NCI-H748 (cell line): Measurements from ENCODE around the gene SMNDC1.
"Not testable (repeated sequence)": the region's sequence is repeated elsewhere in the genome, so short reads cannot be mapped to it uniquely, and the experiment has no call there.

Experiments used
- DNase-seq: peaks from one replicate; lab custom pipeline; 2025; ENCODE audit not compliant: unreplicated experiment; lab: John Stamatoyannopoulos, UW

Gene SMNDC1

DNA sequence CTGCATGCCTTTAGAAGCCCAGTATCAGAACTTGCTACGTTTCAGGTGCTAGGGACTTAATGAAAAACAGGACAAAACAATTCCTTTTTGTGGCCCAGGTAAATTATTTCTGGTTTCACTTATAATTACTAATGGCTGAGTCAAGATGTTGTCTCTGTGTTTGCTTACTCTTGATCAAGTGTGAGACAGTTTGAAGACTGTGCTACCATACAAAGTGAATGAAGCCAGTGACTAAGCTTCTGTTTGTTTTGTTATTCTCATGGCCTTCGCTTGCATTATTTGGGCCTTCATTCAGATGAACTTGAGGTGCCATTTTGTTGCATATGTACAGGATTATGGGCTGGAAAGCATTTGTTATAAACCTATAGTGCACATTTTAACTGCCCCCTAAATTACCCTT lies 17.9 kb downstream of the SMNDC1 start:
- no peak for DNase-seq

DNA sequence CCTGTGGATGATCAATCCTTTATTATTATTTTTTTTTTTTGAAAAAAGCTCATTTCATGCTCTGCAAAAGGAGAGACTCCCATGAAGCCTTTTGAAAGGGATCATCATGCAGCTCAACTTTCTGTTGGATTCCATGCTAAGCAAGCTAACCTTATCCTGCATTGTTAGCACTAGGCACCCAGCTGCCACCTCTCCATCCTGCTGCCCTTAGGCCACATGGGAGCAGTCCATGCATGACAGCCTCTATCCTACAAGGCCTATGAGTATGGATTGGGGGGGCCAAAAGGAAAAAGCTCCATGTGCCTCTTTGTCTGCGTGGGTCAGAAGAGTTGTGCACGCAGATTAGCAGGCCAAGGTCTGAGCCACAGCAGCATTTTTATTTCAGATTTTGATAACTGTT lies 19.2 kb downstream of the SMNDC1 start:
- DNase-seq, result no peak

DNA sequence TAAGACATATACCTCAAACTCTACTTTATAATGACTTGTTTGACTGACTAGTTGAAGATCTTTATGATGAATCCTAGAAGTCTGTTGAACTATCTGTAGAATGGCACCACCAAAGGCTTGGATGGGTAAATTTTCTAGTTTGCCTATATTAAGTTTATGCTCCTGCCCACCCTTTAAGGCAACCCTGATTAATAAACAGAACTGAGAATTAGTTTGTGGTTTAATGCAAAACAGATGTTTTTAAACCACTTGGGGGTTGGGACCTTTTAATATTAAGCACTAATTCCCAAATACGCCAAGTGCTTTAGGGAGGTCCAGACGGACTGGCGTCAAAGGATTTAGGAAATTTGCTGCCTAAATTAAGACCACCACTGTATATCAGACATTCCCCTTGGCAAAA lies 20.5 kb downstream of the SMNDC1 start:
- no peak for DNase-seq

DNA sequence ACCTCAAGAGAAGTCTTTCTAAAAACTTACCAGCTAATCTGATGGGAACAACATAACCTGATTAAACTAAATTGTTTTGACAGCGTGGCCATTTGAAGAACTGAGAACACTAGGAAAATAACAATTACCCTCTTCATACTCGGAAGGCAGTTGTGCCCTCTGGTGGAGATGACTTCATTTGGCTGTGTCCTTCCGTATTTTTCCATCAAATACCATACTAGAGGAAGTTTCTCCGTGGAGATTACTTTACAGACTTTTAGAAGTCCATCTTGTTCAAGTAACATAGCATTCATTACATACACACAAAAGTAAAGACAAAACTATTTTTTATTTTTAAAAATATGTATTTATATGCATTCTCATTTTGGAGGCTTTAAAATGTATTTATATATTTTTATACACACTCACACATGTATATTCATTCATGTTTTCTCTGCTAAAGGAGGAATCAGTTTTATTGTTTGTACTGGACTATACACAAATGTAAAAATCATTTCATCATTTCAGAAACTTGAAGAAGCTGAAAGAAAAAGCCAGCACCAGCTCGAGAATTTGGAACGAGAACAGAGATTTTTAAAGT lies 25.2 kb downstream of the SMNDC1 start:
- DNase-seq, result peak; percentile 47

DNA sequence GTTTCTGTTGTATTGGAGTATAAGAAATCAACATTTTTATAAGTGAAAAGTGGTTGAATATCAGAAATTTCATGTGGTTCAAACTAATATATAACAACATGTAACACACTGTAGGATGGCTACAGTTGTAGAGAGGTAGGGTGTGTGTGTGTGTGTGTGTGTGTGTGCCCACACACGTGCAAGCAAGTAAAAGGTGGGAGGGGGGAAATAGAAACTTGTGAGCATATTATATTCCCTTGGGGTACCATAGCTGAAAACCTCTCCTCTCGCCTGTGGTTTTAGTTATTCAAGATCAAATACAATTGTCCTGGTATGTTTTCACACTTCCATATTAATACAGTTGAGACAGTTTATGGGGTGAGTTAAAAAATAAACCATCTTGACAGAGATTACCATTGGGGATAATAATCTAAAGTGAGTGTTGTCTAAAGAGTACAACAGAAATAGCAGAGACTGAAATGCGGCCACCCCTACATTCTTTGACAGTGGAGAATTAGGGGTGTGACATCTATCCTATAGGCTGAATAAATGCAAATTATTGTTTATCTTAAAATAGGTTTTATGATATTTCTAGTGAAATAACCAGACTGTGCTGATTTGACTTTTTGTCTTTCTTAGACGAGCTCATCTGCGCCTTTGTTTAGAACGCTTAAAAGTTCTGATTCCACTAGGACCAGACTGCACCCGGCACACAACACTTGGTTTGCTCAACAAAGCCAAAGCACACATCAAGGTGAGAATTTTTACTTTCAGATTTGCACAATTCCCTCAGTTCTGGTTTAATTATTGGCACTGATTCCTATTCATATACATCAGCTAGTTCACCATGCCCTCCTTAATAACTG lies 25.9 kb downstream of the SMNDC1 start:
- DNase-seq, result no peak

DNA sequence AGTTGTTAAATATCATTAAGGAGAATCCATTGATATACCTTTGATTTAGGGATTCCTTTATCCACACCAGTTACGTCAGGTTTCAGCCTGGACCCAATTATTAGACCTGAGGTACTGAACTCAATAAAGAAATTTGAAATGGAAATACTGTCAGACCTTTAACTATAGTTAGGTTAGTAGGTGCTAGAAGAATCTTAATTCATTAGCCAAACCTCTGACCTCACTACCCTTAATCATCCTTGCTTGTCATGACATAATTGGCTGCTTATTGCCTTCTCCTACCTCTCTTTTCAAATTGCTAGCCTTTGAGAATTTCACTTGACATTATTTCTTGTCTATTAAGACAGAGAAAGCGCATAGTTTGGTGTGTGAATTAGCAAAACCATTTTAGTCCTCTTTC lies 27.1 kb downstream of the SMNDC1 start:
- DNase-seq, result no peak

DNA sequence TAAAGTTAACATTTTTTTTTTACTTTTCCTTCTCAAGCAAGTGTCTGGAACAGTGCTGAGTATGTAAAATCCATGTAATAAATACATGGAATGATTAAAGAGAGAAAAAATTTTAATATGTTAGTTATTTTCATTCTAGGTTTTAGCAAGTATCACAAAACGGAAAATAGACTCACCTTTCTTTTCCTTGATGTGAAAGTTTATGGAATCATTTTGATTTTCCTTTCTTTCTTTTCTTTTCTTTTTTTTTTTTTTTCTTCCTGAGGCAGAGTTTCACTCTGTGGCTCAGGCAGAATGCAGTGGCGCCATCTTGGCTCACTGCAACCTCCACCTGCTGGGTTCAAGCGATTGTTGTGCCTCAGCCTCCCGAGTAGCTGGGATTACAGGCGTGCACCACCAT lies 28.1 kb downstream of the SMNDC1 start:
- DNase-seq, result no peak

DNA sequence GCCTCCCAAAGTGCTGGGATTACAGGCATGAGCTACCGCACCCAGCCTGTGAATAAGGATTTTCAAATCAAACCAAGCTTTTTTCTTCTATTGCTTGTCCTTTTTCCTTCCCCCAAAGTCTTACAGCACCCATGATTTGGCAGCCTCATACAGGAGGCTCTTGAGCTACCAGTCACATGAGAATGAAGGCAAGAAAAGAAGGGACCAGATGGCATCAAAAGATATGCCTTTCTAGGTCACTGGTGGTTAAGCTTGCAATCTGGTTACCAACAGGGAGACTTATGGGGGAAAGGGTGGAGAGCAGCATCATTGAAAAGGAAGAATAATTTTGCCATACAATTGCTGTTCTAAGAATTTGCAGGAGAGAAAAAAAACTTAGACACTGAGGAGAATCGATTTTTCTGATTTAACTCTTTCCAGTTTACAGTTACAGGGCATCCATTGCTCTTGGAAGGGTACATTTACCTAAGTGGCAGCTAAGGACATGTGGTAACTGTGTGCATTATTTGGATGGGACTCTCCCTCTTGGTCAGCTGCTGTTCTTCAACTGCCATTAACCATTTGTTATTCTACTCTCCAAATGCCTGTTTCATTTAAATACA lies 29.5 kb downstream of the SMNDC1 start:
- no peak for DNase-seq

DNA sequence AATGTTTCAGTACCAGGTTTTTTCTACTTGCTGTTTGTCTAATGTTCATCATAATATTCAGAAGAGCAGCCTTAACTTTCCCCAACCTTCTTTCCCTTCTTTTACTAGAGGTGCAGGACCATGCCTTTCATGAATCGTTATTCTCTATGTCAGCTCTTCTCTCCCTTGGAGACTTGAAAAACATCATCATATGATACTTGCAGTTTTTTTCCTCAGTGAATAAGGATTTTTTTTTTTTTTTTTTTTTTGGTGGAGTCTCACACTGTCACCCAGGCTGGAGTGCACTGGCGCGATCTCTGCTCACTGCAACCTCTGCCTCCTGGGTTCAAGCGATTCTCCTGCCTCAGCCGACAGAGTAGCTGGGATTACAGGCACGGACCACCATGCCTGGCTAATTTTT lies 30.1 kb downstream of the SMNDC1 start:
- no peak for DNase-seq

DNA sequence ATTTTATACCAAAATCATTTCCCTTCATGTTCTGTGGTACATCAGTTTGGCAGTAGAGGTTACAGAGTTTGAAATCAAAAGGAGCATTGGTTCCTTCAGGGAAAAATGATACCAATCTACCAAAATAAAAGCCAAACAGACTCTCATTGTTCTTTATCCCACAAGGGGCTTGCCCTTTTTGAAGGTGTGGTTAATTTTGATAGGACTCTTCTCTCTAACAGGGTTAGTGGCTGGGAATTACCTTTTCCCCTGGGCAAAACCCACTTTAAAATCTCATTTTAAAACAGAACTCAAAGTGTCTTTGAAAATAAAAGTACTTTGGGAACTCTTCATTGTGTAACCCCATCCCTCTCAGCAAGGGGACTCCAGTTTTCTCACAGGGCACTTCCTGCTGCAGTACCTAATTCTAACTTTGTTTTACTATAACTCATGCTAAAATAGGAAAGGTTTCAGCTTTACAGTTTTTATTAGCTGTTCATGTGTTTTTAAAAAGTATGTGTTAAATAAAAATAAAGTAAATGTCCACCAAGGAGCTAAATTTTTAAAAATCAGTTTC lies 30.6 kb downstream of the SMNDC1 start:
- DNase-seq, result no peak

DNA sequence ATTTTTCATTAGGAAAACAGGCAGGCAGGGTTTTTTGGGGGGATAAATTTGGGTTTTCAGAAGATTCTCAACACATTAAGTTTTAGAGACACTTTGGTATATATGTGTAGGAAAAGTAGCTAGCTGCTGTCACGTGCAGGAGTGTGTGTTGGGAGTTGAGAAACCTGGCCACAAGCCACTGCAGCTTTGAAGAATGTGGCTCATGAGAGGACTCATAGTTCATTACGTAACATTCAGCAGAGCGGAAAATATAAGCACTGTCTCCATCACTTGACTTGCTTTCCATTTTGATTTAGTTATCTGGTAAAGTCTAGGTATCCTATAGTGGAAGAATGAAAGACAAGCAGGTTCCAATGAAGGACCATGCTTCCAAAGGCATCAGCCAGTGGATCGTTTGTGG lies 31.2 kb downstream of the SMNDC1 start:
- DNase-seq, result no peak

DNA sequence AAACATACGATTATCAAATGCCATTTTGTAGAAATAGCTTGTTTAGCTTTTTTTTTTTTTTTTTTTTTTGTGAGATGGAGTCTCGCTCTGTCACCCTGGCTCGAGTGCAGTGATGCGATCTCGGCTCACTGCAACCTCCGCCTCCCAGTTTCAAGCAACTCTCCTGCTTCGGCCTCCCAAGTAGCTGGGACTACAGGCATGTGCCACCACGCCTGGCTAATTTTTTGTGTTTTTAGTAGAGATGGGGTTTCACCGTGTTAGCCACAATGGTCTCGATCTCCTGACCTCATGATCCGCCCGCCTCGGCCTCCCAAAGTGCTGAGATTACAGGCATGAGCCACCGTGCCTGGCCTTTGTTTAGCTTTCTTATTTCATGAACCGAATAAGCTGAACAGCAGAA lies 31.7 kb downstream of the SMNDC1 start:
- DNase-seq, result not testable (repeated sequence)

DNA sequence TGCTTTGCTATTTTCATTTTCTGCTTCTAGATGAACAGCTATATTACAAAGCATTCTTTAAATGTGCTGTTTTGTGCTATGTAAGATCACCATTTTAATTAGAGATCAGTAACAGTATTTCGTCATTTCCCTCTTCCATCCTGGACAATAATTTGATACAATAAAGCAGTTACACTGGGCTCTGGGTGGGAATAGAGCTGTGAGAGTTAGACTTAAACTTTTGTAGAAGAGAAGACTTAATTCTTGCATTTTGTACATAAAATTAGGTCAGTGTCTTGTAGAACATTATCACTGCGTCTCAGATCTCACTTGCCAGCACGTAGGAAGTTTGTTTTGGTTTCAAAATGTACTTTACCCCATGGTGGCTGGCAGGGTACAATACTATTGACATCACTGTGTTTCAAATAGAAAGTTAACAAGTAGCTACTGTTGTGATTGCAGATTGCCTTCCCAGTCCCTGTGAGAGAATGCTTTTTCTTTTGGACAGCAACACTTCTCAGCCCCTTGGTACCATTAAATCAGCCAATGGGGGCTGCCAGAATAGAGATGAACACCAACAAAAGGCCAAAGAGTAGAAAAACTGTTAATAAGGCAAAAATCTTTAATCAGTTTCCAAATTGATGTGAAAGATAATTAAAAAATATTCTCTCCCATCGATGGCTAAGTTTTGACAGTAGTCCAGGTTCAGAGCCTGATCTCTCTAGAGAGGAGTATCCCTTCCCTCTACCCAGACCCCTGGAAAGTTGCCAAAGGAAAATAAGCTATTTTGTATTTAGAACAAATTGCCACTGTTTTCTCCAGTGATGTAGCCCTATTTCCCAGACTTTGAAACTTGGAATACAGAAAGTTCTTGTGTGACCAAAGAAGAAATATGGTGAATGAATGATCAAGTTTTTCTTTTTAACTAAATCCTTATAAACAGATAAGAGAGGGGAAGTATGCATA lies 35.1 kb downstream of the SMNDC1 start:
- DNase-seq, result no peak

DNA sequence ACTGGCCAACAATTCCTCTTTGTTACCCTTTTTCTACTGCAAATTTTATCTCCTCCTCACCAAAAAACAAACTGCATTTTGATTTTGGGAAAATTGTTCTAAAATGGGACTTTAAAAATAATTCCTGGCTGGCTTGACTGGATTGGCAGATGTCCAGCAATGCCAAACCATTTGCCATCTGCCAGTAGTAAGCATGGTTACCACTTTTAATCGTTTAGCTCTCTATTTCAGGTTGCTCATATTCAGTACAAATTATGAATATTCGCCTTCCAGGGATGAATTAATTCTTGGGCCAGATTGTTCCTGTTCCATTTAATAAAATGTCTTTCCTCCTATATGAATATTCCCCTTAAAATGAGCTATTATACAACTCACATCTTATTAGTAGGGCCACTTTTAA lies 35.7 kb downstream of the SMNDC1 start:
- DNase-seq, result no peak

DNA sequence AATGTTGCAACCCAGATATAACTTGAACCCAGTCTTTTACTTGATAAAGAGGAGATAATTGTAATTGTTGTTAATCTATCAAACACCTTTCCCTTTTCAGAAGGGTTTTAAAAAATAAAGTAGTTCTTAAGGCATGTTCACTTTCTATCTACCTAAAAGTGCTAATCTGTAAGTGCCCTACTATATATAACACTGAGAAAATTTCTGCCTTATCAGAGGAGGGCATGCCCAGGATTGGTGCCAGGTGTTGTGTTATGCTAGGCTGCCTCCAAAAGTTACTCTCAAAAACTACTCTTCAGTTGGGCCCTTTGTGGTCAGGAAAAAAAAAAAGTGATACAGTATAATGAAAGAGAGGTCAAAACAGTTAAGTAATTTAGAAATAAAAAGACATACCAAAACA lies 36.3 kb downstream of the SMNDC1 start:
- DNase-seq, result no peak

DNA sequence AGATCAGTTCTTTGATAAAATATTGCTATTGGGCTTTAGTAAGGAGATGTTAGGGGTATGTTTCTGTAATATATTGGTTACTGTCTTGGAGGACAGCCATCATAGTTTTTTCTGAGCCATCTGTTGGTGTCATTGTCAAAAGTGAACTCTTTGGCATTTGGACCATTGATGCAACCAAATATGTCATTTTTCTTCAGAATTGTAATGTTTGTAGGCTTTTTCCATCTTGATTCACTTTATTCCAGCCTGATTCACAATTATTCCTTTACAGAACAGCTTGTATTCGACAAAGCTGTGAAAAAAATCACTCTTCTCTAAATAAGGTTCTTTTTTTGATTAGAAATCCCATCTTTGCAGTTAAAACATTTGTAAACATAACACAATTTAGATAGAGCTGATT lies 37.4 kb downstream of the SMNDC1 start:
- DNase-seq, result no peak

DNA sequence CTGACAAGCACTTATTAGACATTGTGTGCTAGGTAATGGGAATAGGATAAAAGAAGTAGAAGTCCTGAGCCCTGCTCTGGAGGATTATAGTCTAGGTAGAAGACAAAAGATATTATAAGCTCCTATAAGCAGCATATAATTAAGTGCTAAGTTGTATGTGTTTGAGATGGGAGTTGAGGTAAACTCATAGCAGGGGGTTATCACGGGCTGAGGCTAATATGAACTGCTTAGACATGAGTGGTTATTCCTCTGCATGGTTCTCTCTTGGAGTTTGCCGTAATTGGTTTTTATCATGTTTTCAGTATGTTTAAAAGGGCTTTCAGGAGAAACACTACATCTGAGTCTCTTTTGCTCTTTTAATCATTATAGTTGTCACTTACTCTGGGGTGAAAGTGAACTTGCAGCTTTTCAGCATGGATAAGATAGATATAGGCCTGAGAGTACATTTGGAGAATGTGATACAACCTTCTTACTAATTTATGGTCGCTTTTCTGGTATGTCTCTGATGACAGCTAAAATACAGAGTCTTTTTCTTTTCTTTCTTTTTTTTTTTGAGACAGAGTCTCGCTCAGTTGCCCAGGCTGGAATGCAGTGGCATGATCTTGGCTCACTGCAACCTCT lies 39.0 kb downstream of the SMNDC1 start:
- no peak for DNase-seq

DNA sequence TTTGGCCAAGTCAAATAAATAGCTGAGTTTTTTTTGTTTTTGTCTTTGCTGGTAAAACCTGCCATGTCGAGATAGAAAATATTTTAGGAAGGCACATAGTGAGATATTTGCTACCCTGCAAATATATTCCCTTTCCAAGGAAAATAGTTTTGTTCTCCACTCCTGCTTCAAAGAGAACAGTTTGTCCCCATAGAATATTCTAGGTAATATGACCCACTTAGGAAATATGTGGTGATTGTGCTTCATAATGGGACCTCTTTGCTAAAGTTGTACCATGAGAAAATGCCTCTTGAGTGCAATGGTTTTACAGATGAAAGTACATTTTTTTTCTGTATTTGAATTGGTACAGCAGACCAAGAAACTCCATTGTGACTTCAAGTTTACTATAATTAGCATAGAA lies 41.6 kb downstream of the SMNDC1 start:
- no peak for DNase-seq

DNA sequence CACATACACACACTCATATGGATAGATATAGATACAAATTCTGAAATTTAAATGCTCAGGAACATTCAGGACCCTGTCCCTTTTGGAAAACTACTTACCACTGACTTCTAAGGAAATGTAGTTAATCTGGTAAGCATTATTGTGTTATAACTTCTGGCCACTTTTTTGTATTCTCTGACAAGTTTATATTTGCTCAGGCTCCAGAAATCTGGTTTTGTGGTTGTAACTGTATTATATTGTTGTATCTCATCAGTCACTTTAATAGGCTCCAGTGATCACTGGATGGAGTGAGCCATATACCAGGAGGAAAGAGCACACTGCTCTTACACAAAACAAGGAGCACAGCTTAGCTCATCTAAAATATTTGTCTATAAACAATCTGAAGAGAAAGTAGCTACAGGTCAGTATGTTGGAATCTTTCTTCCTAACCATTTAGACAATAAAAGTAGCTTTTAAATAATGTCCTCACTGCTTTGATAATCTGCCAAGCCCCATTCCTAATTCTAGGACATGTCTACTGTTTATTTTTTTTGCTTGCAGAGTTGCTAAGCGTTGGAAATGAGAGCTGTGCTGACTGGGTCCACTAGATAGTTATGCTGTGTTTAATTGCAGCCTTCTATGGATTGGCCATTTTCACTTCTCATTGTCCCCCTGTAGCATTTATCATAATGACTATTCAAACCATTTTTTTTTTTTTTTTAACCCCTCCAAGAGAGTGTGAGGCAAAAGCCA lies 43.8 kb downstream of the SMNDC1 start:
- DNase-seq, result no peak

DNA sequence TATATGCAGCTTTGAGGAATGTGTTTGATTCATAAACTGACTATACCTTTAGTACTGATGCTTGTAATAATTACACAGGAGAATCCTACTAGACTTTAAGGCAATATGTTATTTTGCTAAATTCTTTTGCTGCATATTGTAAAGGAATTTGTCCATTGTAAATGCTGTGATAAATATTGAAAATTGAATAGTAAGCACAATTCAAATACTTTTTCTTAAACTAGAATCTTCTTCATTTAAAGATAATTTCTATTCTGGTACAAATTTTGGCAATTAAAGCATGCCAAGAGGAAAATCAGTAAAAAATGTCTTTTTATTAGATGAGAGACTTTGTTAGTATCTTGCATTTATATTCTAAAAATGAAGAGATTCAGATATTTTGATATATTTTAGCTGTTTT lies 45.4 kb downstream of the SMNDC1 start:
- DNase-seq, result no peak
